GM12892 (cell line): Measurements from ENCODE around the gene ATP13A2.

Experiments used
- POLR2A ChIP-seq: IDR thresholded peaks from 2 replicates; pipeline ENCODE4 v1.6.1; 2011; ENCODE audit warnings: low read depth, low read length, control low read depth
- POLR2AphosphoS5 ChIP-seq: IDR thresholded peaks from 2 replicates; pipeline ENCODE4 v1.6.1; 2011; ENCODE audit warnings: low read depth, low read length, control low read depth
- TAF1 ChIP-seq: IDR thresholded peaks from 2 replicates; pipeline ENCODE4 v1.6.1; 2011; ENCODE audit warnings: low read depth, mild to moderate bottlenecking, control low read depth, low read length, borderline replicate concordance

GRCh38 chr1:16996845-16997244 lies 14.9 kb downstream of the ATP13A2 start:
- no peak for TF ChIP-seq POLR2A
- no peak for TF ChIP-seq POLR2AphosphoS5
- TF ChIP-seq TAF1: no peak
